Neuronal stem cell (in vitro differentiated cells): ENCODE data around the gene KCNC1.

Source experiments
- DNase-seq: peaks from one replicate; pipeline ENCODE4 v3.0.0-alpha.2; 2013; ENCODE audit warnings: low spot score
- H2AFZ ChIP-seq: one replicate; pipeline ENCODE4 v1.6.1; 2013; ENCODE audit warnings: mild to moderate bottlenecking, low read length, inconsistent platforms
- H2AK5ac ChIP-seq: 2 replicates; pipeline ENCODE4 v1.6.1; 2013; ENCODE audit warnings: low read depth, mild to moderate bottlenecking, inconsistent platforms, low read length, moderate library complexity, mixed read lengths
- H2BK120ac ChIP-seq: 2 replicates; pipeline ENCODE4 v1.6.1; 2013; ENCODE audit warnings: low read depth, mild to moderate bottlenecking, inconsistent platforms, low read length, moderate library complexity, mixed read lengths
- H2BK12ac ChIP-seq: one replicate; pipeline ENCODE4 v1.6.1; 2013; ENCODE audit warnings: low read length, inconsistent platforms
- H2BK15ac ChIP-seq: 2 replicates; pipeline ENCODE4 v1.6.1; 2013; ENCODE audit warnings: mild to moderate bottlenecking, low read length, inconsistent platforms, mixed read lengths
- H2BK5ac ChIP-seq: one replicate; pipeline ENCODE4 v1.6.1; 2013; ENCODE audit warnings: inconsistent platforms, mild to moderate bottlenecking, low read length, moderate library complexity
- H3K14ac ChIP-seq: one replicate; pipeline ENCODE4 v1.6.1; 2013; ENCODE audit warnings: low read length, inconsistent platforms
- H3K18ac ChIP-seq: 2 replicates; pipeline ENCODE4 v1.6.1; 2013; ENCODE audit warnings: low read length, inconsistent platforms
- H3K23ac ChIP-seq: 2 replicates; pipeline ENCODE4 v1.6.1; 2013; ENCODE audit warnings: low read depth, mild to moderate bottlenecking, mixed read lengths, low read length, inconsistent platforms; ENCODE audit not compliant: poor library complexity
- H3K27ac ChIP-seq: replicated peaks from 3 replicates; pipeline ENCODE4 v1.5.1; 2013; ENCODE audit warnings: low read length, inconsistent platforms
- H3K27me3 ChIP-seq, 3 experiments: 2 replicates each; pipeline ENCODE4 v1.6.1; 2013; ENCODE audit warnings: low read length in 3 of 3, mild to moderate bottlenecking in 2 of 3, inconsistent platforms in 1 of 3, low read depth in 1 of 3, mixed read lengths in 1 of 3, moderate library complexity in 1 of 3; ENCODE audit not compliant: control insufficient read depth in 3 of 3, insufficient read depth in 3 of 3
- H3K36me3 ChIP-seq, 2 donors: replicated peaks in 1 of 2; 2 replicates each; pipeline ENCODE4 v1.6.1; 2013; ENCODE audit warnings: low read length in 2 of 2; ENCODE audit not compliant: control insufficient read depth in 2 of 2, insufficient read depth in 2 of 2
- H3K4ac ChIP-seq: 2 replicates; pipeline ENCODE4 v1.6.1; 2013; ENCODE audit warnings: inconsistent platforms, mild to moderate bottlenecking, low read length, moderate library complexity
- H3K4me1 ChIP-seq, 2 donors: 1 replicate in 1 of 2; 2 replicates in 1 of 2; pipeline ENCODE4 v1.6.1; 2013; ENCODE audit warnings: low read length in 2 of 2, low read depth in 1 of 2; ENCODE audit not compliant: control insufficient read depth in 2 of 2, insufficient read depth in 1 of 2
- H3K4me2 ChIP-seq: one replicate; pipeline ENCODE4 v1.6.1; 2013; ENCODE audit warnings: mild to moderate bottlenecking, low read length, inconsistent platforms; ENCODE audit not compliant: insufficient read depth, poor library complexity, severe bottlenecking
- H3K4me3 ChIP-seq, 2 donors: 2 replicates each; pipeline ENCODE4 v1.5.1; 2013; ENCODE audit warnings: low read length in 2 of 2, mild to moderate bottlenecking in 2 of 2, inconsistent platforms in 1 of 2, moderate library complexity in 1 of 2
- H3K79me1 ChIP-seq: one replicate; pipeline ENCODE4 v1.6.1; 2013; ENCODE audit warnings: low read depth, mild to moderate bottlenecking, inconsistent platforms, low read length, moderate library complexity
- H3K9ac ChIP-seq: one replicate; pipeline ENCODE4 v1.6.1; 2013; ENCODE audit warnings: mild to moderate bottlenecking, low read depth, low read length, inconsistent platforms; ENCODE audit not compliant: poor library complexity
- H3K9me3 ChIP-seq, 2 donors: replicated peaks in 1 of 2; 2 replicates each; pipeline versions ENCODE3 to v1.6.1; 2013; ENCODE audit warnings: low read length in 2 of 2, mild to moderate bottlenecking in 2 of 2, inconsistent platforms in 1 of 2, low read depth in 1 of 2, mixed read lengths in 1 of 2, moderate library complexity in 1 of 2; ENCODE audit not compliant: control insufficient read depth in 2 of 2, insufficient read depth in 1 of 2
- H4K8ac ChIP-seq: one replicate; pipeline ENCODE4 v1.6.1; 2013; ENCODE audit warnings: low read depth, mild to moderate bottlenecking, inconsistent platforms, low read length, moderate library complexity
- H4K91ac ChIP-seq: one replicate; pipeline ENCODE4 v1.6.1; 2013; ENCODE audit warnings: low read length, low read depth, mild to moderate bottlenecking, inconsistent platforms; ENCODE audit not compliant: poor library complexity
- WGBS, 2 donors: extraction: QIAGEN DNeasy Blood & Tissue Kit; methylation state at CpG; one replicate each; pipeline ENCODE4 v1.1.7; 2013; ENCODE audit warnings: missing lambda C conversion rate in 2 of 2, mixed read lengths in 1 of 2; ENCODE audit not compliant: insufficient read length in 2 of 2, insufficient replicate concordance in 1 of 2; ENCODE audit errors: extremely low coverage in 2 of 2; 5-methylcytosine and 5-hydroxymethylcytosine counted together

KCNC1 gene

GRCh38 chr11:17714870-17715269 lies 19.7 kb upstream of the KCNC1 start:
- no peak overlapping the region for H3K4me2 ChIP-seq
- H3K18ac ChIP-seq: no peak overlapping the region
- H2BK15ac ChIP-seq: no peak overlapping the region
- no peaks in the 10 kb centered on the region for H3K79me1 ChIP-seq
- no peak overlapping the region for H4K91ac ChIP-seq
- H3K9me3 ChIP-seq: peaks cover 0 to 4% of the 10 kb centered on the region in 2 donors
- no CpG with 5 or more reads among the region's 4 CpGs for WGBS, 2 donors
- H3K4ac ChIP-seq: no peak overlapping the region
- H2AFZ ChIP-seq: no peak overlapping the region
- H2BK12ac ChIP-seq: no peak overlapping the region
- H2AK5ac ChIP-seq: no peak overlapping the region
- H3K9ac ChIP-seq: no peak overlapping the region
- H3K27me3 ChIP-seq: peaks cover 12 to 95% (median 34%) of the 10 kb centered on the region in 3 experiments
- H3K27ac ChIP-seq: no peak overlapping the region
- H3K4me3 ChIP-seq: no peak overlapping the region
- no peak overlapping the region for H4K8ac ChIP-seq
- H3K23ac ChIP-seq: no peak overlapping the region
- no peak for DNase-seq
- H2BK5ac ChIP-seq: no peak overlapping the region
- no peaks in the 10 kb centered on the region for H3K36me3 ChIP-seq
- H3K14ac ChIP-seq: no peak overlapping the region
- H3K4me1 ChIP-seq: peaks cover 0 to 9% of the 10 kb centered on the region in 2 donors
- H2BK120ac ChIP-seq: no peak overlapping the region

DNA sequence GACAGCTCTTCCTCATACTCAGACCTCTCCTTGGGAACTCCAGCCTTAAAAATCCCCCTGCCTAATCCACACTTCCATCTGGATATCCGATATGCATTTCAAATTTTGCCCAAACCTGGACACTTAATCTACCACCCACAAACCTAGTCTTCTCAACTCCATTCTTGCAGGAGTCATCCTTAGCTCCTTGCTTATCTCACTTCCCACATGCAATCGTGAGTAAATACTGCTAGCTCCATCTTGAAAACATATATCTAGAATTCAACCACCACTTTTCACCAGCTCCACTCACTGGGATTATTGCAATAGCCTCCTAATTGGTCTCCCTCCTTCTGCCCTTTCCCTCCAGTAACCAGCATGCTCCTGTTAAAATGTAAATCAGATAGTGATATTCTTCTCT lies 17.8 kb upstream of the KCNC1 start:
- H3K27me3 ChIP-seq: peaks cover 28 to 97% (median 53%) of the 10 kb centered on the region in 3 experiments
- H3K79me1 ChIP-seq: no peaks in the 10 kb centered on the region
- H3K27ac ChIP-seq: no peak overlapping the region
- no peak overlapping the region for H3K14ac ChIP-seq
- H3K18ac ChIP-seq: no peak overlapping the region
- no peaks in the 10 kb centered on the region for H3K36me3 ChIP-seq
- no peak overlapping the region for H2BK5ac ChIP-seq
- H3K23ac ChIP-seq: no peak overlapping the region
- H3K4me2 ChIP-seq: no peak overlapping the region
- H2BK12ac ChIP-seq: no peak overlapping the region
- DNase-seq: no peak
- peaks cover 0 to 1% of the 10 kb centered on the region in 2 donors for H3K9me3 ChIP-seq
- no peak overlapping the region for H2AK5ac ChIP-seq
- H2BK120ac ChIP-seq: no peak overlapping the region
- WGBS, 2 donors: no CpG with 5 or more reads among the region's 2 CpGs
- H3K9ac ChIP-seq: no peak overlapping the region
- H3K4ac ChIP-seq: no peak overlapping the region
- H2AFZ ChIP-seq: no peak overlapping the region
- peaks cover 0 to 12% of the 10 kb centered on the region in 2 donors for H3K4me1 ChIP-seq
- no peak overlapping the region for H3K4me3 ChIP-seq
- no peak overlapping the region for H2BK15ac ChIP-seq
- no peak overlapping the region for H4K91ac ChIP-seq
- no peak overlapping the region for H4K8ac ChIP-seq

DNA sequence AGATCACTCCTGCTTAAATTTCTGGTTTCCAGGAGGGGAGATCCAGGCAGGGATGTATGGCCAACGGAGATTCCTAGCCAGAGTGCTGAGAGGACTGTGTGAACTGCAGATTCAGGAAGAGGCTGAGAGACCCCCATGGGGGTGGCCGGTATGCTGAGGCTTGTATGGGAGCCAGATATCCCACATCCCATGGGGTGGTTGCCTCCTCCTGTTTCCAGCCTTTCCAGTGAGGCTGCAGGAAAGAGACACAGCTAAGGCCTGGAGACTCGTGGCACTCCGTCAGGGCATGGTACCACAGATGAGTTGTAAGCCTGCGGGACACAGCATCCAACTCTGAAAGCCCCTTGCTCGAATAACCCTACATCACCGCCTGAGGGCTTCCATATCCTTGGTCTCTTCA lies 16.6 kb upstream of the KCNC1 start:
- WGBS, 2 donors: no CpG with 5 or more reads among the region's 7 CpGs
- H3K9me3 ChIP-seq: peaks cover 0 to 1% of the 10 kb centered on the region in 2 donors

GRCh38 chr11:17718510-17718962 lies 16.0 kb upstream of the KCNC1 start:
- Histone ChIP-seq H3K27ac (no peak overlapping the region), H3K4ac (no peak overlapping the region), H3K36me3 (no peaks in the 10 kb centered on the region), H3K9me3 (peaks cover 0 to 1% of the 10 kb centered on the region in 2 donors), H2BK5ac (no peak overlapping the region), H3K4me3 (no peak overlapping the region), H2BK120ac (no peak overlapping the region), H2BK15ac (no peak overlapping the region), H3K18ac (no peak overlapping the region), H4K91ac (no peak overlapping the region), H2BK12ac (no peak overlapping the region), H3K14ac (no peak overlapping the region), H3K79me1 (no peaks in the 10 kb centered on the region), H3K4me2 (no peak overlapping the region), H3K27me3 (peaks cover 28 to 98% (median 66%) of the 10 kb centered on the region in 3 experiments), H4K8ac (no peak overlapping the region), H3K23ac (no peak overlapping the region), H3K9ac (no peak overlapping the region), H2AK5ac (no peak overlapping the region), H3K4me1 (peaks cover 0 to 9% of the 10 kb centered on the region in 2 donors), H2AFZ (no peak overlapping the region)
- WGBS, 2 donors: no CpG with 5 or more reads among the region's 16 CpGs
- DNase-seq: no peak

More for the DNA sequence above, 16.6 kb upstream of the KCNC1 start:
- H3K23ac ChIP-seq: no peak overlapping the region
- H3K4me3 ChIP-seq: no peak overlapping the region
- H2BK15ac ChIP-seq: no peak overlapping the region
- H2BK120ac ChIP-seq: no peak overlapping the region
- H3K14ac ChIP-seq: no peak overlapping the region
- H4K8ac ChIP-seq: no peak overlapping the region
- no peaks in the 10 kb centered on the region for H3K79me1 ChIP-seq
- peaks cover 0 to 9% of the 10 kb centered on the region in 2 donors for H3K4me1 ChIP-seq
- no peak overlapping the region for H2BK12ac ChIP-seq
- no peak overlapping the region for H3K4me2 ChIP-seq
- no peak overlapping the region for H3K18ac ChIP-seq
- no peak overlapping the region for H4K91ac ChIP-seq
- H3K36me3 ChIP-seq: no peaks in the 10 kb centered on the region
- H2AK5ac ChIP-seq: no peak overlapping the region
- DNase-seq: no peak
- H2BK5ac ChIP-seq: no peak overlapping the region
- no peak overlapping the region for H3K27ac ChIP-seq
- H2AFZ ChIP-seq: no peak overlapping the region
- peaks cover 28 to 97% (median 65%) of the 10 kb centered on the region in 3 experiments for H3K27me3 ChIP-seq
- H3K4ac ChIP-seq: no peak overlapping the region
- no peak overlapping the region for H3K9ac ChIP-seq
